ENCODE results near the gene CBX7. TPM values are rescaled to one million over a fixed set of nuclear protein-coding genes. Genes with fewer than 3 reads are reported as not detected.

The CBX7 gene
- total and polyA plus RNA-seq, 9 of the 15 experiments (the other 6 are each of a cell fraction or from before 2014, with no cell fraction given) = 0.04 to 5.2 (median 2.8) TPM

DNA sequence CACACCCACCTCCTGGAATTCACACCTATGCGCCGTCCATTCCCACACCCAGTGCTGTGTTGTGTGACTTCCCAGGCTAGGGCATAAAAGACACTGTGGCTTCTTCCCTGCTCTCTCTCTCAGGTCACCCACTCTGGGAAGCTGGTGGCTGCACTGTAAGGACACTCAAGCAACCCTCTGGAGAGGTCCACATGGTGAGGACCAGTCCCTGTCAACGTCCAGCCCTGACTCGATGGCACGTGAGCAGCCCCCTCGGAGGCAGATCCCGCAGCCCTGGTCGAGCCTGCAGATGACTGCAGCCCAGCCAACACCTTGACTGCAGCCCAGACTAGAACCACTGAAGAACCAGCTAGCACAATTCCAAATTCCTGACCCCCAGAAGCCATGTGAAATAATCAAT is 16.2 kb downstream of the CBX7 start:
- Histone ChIP-seq H3K27me3 (ENCODE audit: control insufficient read depth in 2 of 2, insufficient read depth in 2 of 2, low read length in 2 of 2) (no peaks in the 10 kb centered on the region), H3K9me1 (ENCODE audit: control insufficient read depth, insufficient read depth, low read length) (no peaks in the 10 kb centered on the region), H4K20me1 (replicated peaks; ENCODE audit: control insufficient read depth, insufficient read depth, low read length) (no peaks in the 10 kb centered on the region), H2AFZ (ENCODE audit: low read depth, low read length) (no peak overlapping the region), H3K27ac (ENCODE audit: extremely low read depth, low read depth, low read length) (no peak overlapping the region), H3K9ac (ENCODE audit: insufficient read depth in 1 of 2, low read depth in 2 of 2, low read length in 2 of 2) (no peak overlapping the region), H3K9me3 (replicated peaks; ENCODE audit: control insufficient read depth, insufficient read depth, low read depth, low read length) (no peaks in the 10 kb centered on the region), H3K79me2 (ENCODE audit: control insufficient read depth, insufficient read depth, low read length) (no peaks in the 10 kb centered on the region), H3K4me2 (ENCODE audit: insufficient read depth, low read length) (no peak overlapping the region), H3K4me3 (no peak overlapping the region), H3K4me1 (replicated peaks in 1 of 2; ENCODE audit: control insufficient read depth in 2 of 2, insufficient read depth in 2 of 2, low read length in 2 of 2) (peaks cover 6 to 25% of the 10 kb centered on the region in 2 experiments; a peak in 3 of 5 replicates), H3K36me3 (ENCODE audit: control insufficient read depth, insufficient read depth, low read length) (no peaks in the 10 kb centered on the region)
- BruUV-seq (replicated peaks) = no TSS peak
- 55% methylated on average over 6 of the region's 8 CpGs for whole genome bisulfite sequencing (ENCODE audit: insufficient coverage, low coverage, missing lambda C conversion rate)
- DNase-seq (ENCODE audit: extremely low read depth in 1 of 4, low spot score in 3 of 4) (no peak), FAIRE-seq (no peak), ATAC-seq (no peak)
- intact Hi-C loops (cut with micrococcal nuclease) (no loop called here), in situ Hi-C loops (cut with MboI) (no loop called here)
- CTCF ChIA-PET (ENCODE audit: low intra/inter-chr PET ratio) = no interaction called here
- POLR2A ChIA-PET = interaction anchor here (0.8 to 4.1 kb wide), 3 partner anchors 15 to 180 kb away, joined by 3 to 20 read pairs (median 8); no protein-coding TSS in a partner anchor
- no peak for TF ChIP-seq TAF1 (IDR thresholded peaks at IDR 0.05; ENCODE audit: control insufficient read depth, extremely low read depth, insufficient read depth, low read length, severe bottlenecking)
- TF ChIP-seq TEAD1 (CRISPR knock-in tag; IDR thresholded peaks at IDR 0.05) = no peak
- TF ChIP-seq ZNF785 (CRISPR knock-in tag; IDR thresholded peaks at IDR 0.05) = no peak
- TF ChIP-seq, protein P1, sequence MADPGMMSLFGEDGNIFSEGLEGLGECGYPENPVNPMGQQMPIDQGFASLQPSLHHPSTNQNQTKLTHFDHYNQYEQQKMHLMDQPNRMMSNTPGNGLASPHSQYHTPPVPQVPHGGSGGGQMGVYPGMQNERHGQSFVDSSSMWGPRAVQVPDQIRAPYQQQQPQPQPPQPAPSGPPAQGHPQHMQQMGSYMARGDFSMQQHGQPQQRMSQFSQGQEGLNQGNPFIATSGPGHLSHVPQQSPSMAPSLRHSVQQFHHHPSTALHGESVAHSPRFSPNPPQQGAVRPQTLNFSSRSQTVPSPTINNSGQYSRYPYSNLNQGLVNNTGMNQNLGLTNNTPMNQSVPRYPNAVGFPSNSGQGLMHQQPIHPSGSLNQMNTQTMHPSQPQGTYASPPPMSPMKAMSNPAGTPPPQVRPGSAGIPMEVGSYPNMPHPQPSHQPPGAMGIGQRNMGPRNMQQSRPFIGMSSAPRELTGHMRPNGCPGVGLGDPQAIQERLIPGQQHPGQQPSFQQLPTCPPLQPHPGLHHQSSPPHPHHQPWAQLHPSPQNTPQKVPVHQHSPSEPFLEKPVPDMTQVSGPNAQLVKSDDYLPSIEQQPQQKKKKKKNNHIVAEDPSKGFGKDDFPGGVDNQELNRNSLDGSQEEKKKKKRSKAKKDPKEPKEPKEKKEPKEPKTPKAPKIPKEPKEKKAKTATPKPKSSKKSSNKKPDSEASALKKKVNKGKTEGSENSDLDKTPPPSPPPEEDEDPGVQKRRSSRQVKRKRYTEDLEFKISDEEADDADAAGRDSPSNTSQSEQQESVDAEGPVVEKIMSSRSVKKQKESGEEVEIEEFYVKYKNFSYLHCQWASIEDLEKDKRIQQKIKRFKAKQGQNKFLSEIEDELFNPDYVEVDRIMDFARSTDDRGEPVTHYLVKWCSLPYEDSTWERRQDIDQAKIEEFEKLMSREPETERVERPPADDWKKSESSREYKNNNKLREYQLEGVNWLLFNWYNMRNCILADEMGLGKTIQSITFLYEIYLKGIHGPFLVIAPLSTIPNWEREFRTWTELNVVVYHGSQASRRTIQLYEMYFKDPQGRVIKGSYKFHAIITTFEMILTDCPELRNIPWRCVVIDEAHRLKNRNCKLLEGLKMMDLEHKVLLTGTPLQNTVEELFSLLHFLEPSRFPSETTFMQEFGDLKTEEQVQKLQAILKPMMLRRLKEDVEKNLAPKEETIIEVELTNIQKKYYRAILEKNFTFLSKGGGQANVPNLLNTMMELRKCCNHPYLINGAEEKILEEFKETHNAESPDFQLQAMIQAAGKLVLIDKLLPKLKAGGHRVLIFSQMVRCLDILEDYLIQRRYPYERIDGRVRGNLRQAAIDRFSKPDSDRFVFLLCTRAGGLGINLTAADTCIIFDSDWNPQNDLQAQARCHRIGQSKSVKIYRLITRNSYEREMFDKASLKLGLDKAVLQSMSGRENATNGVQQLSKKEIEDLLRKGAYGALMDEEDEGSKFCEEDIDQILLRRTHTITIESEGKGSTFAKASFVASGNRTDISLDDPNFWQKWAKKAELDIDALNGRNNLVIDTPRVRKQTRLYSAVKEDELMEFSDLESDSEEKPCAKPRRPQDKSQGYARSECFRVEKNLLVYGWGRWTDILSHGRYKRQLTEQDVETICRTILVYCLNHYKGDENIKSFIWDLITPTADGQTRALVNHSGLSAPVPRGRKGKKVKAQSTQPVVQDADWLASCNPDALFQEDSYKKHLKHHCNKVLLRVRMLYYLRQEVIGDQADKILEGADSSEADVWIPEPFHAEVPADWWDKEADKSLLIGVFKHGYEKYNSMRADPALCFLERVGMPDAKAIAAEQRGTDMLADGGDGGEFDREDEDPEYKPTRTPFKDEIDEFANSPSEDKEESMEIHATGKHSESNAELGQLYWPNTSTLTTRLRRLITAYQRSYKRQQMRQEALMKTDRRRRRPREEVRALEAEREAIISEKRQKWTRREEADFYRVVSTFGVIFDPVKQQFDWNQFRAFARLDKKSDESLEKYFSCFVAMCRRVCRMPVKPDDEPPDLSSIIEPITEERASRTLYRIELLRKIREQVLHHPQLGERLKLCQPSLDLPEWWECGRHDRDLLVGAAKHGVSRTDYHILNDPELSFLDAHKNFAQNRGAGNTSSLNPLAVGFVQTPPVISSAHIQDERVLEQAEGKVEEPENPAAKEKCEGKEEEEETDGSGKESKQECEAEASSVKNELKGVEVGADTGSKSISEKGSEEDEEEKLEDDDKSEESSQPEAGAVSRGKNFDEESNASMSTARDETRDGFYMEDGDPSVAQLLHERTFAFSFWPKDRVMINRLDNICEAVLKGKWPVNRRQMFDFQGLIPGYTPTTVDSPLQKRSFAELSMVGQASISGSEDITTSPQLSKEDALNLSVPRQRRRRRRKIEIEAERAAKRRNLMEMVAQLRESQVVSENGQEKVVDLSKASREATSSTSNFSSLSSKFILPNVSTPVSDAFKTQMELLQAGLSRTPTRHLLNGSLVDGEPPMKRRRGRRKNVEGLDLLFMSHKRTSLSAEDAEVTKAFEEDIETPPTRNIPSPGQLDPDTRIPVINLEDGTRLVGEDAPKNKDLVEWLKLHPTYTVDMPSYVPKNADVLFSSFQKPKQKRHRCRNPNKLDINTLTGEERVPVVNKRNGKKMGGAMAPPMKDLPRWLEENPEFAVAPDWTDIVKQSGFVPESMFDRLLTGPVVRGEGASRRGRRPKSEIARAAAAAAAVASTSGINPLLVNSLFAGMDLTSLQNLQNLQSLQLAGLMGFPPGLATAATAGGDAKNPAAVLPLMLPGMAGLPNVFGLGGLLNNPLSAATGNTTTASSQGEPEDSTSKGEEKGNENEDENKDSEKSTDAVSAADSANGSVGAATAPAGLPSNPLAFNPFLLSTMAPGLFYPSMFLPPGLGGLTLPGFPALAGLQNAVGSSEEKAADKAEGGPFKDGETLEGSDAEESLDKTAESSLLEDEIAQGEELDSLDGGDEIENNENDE (IDR thresholded peaks at IDR 0.05; ENCODE audit: low read depth, low read length) = no peak
- no peak for TF ChIP-seq ZNF518B (CRISPR knock-in tag; IDR thresholded peaks at IDR 0.05)
- no peak for TF ChIP-seq ZNF174 (CRISPR knock-in tag; IDR thresholded peaks at IDR 0.05)

Measured in K562 (cell line).